ENCODE results near the gene LAMA2.

GRCh38 chr6:128836761-128837160 lies 46.2 kb upstream of the LAMA2 start:
- TF ChIP-seq CTCF (IDR thresholded peaks at IDR 0.05) (no peak), EP300 (IDR thresholded peaks at IDR 0.05) (no peak)
